ENCODE data around the gene ADRA2C. TPM values are rescaled to one million over a fixed set of nuclear protein-coding genes. Genes with fewer than 3 reads are reported as not detected.

Gene ADRA2C
- total and polyA plus RNA-seq, 2 of the 13 experiments (the other 11 are each of a cell fraction or from before 2014, with no cell fraction given), result 15.4 to 69.7 TPM

- TF ChIP-seq ZXDC (CRISPR knock-in tag; IDR thresholded peaks at IDR 0.05) (peak; percentile 79), ARNT (IDR thresholded peaks at IDR 0.05) (no peak), MTERF4 (CRISPR knock-in tag; IDR thresholded peaks at IDR 0.05) (peak; percentile 77; the same call in 1 of the 2 replicates), ZIK1 (CRISPR knock-in tag; IDR thresholded peaks at IDR 0.05; ENCODE audit: borderline replicate concordance, low read depth) (peak; percentile 94), MIXL1 (CRISPR knock-in tag; IDR thresholded peaks at IDR 0.05) (peak; percentile 52; the same call in 1 of the 2 replicates), ZNF576 (CRISPR knock-in tag; IDR thresholded peaks at IDR 0.05) (peak; percentile 23; the same call in 1 of the 2 replicates), ZC3H13 (CRISPR knock-in tag; IDR thresholded peaks at IDR 0.05) (peak; percentile 80), REL (CRISPR knock-in tag; conservative IDR thresholded peaks at IDR 0.05) (peak; percentile 59; the same call in 1 of the 2 replicates), DPF2 (CRISPR knock-in tag; IDR thresholded peaks at IDR 0.05; ENCODE audit: borderline replicate concordance, low read depth) (peak; percentile 87), SMAD3 (CRISPR knock-in tag; IDR thresholded peaks at IDR 0.05) (peak; percentile 85), HNRNPK (IDR thresholded peaks at IDR 0.05; ENCODE audit: low read depth, low read length, poor library complexity, severe bottlenecking) (no peak), FOSL2 (CRISPR knock-in tag; IDR thresholded peaks at IDR 0.05) (peak; percentile 48), RFX1 (IDR thresholded peaks at IDR 0.05) (no peak), ZNF691 (CRISPR knock-in tag; IDR thresholded peaks at IDR 0.05; ENCODE audit: borderline replicate concordance, low read depth) (no peak; the same call in 1 of the 2 replicates), GABPA (IDR thresholded peaks at IDR 0.05; ENCODE audit: low read depth, low read length) (no peak), GABPA (CRISPR knock-in tag; IDR thresholded peaks at IDR 0.05; ENCODE audit: low read depth) (no peak), ATF3 (CRISPR knock-in tag; IDR thresholded peaks at IDR 0.05) (peak; percentile 71), REXO4 (CRISPR knock-in tag; IDR thresholded peaks at IDR 0.05; ENCODE audit: borderline replicate concordance) (peak; percentile 91; the same call in 1 of the 2 replicates), TRIM22 (IDR thresholded peaks at IDR 0.05) (no peak), SNAI1 (CRISPR knock-in tag; IDR thresholded peaks at IDR 0.05; ENCODE audit: borderline replicate concordance) (0 out of 2 replicates have a peak, but pooled peaks have one; percentile 39)
Measured at GRCh38 chr4:3784454-3785291, 18.5 kb downstream of the ADRA2C start (continued).

Data from HepG2 (cell line).